H1 (cell line): ENCODE measurements around the gene CES3. TPM values are rescaled to one million over a fixed set of nuclear protein-coding genes. Genes with fewer than 3 reads are reported as not detected.

ENCODE experiments used
- ASH2L ChIP-seq: fragments of 200-600, 300-600 bp; sonication (generic); IDR thresholded peaks from one replicate; pipeline ENCODE4 v1.7.1; 2017; ENCODE audit warnings: low read length
- BACH1 ChIP-seq: IDR thresholded peaks from 2 replicates; pipeline ENCODE4 v1.6.1; 2012; ENCODE audit warnings: low read length, improper control_type of control experiment
- CHD2 ChIP-seq: IDR thresholded peaks from 2 replicates; pipeline ENCODE4 v1.6.1; 2012; ENCODE audit warnings: low read length, improper control_type of control experiment
- CREB1 ChIP-seq: IDR thresholded peaks from 2 replicates; pipeline ENCODE4 v1.6.1; 2012; ENCODE audit warnings: inconsistent platforms
- HDAC2 ChIP-seq, 2 experiments: fragments of 300-600 bp in 1 of 2; sonication (generic) in 1 of 2; IDR thresholded peaks; 2 replicates each; pipeline ENCODE4 v1.6.1; 2011 to 2012; ENCODE audit warnings: low read depth in 2 of 2, low read length in 2 of 2, mild to moderate bottlenecking in 2 of 2, moderate library complexity in 2 of 2, borderline replicate concordance in 1 of 2, inconsistent platforms in 1 of 2
- PHF8 ChIP-seq: fragments of 200-600 bp; sonication (generic); conservative IDR thresholded peaks from 2 replicates; pipeline ENCODE4 v1.7.1; 2012; ENCODE audit warnings: low read depth, mild to moderate bottlenecking, inconsistent platforms, low read length, moderate library complexity
- RBBP5 ChIP-seq: IDR thresholded peaks from 2 replicates; pipeline ENCODE4 v1.7.1; 2012; ENCODE audit warnings: low read depth, mild to moderate bottlenecking, inconsistent platforms, low read length, moderate library complexity, borderline replicate concordance
- SIN3A ChIP-seq, 2 experiments: IDR thresholded peaks in 1 of 2; conservative IDR thresholded peaks in 1 of 2; 2 replicates each; pipeline ENCODE4 v1.6.1; 2011 to 2012; ENCODE audit warnings: low read length in 2 of 2, improper control_type of control experiment in 1 of 2, low read depth in 1 of 2, mild to moderate bottlenecking in 1 of 2
- SP1 ChIP-seq: IDR thresholded peaks from 2 replicates; pipeline ENCODE4 v1.6.1; 2011; ENCODE audit warnings: low read depth, low read length
- SP4 ChIP-seq: IDR thresholded peaks from 2 replicates; pipeline ENCODE4 v1.6.1; 2012; ENCODE audit warnings: low read length, inconsistent platforms
- TAF1 ChIP-seq: IDR thresholded peaks from 2 replicates; pipeline ENCODE4 v1.6.1; 2011; ENCODE audit warnings: mild to moderate bottlenecking, low read depth, low read length
- TAF7 ChIP-seq: optimal IDR thresholded peaks from 2 replicates; pipeline ENCODE3; 2011; ENCODE audit warnings: low read depth, mild to moderate bottlenecking, inconsistent platforms, low read length, moderate library complexity, borderline replicate concordance
- polyA plus RNA-seq, 7 experiments: library from polyadenylated mRNA; depleted of rRNA in 3 of 7; stranded (reverse) in 5 of 7; unstranded in 2 of 7; fragments of >200 nt in 5 of 7; fragments of 200-250 nt in 2 of 7; gene quantifications; 1 replicate in 5 of 7; 2 replicates in 1 of 7; 4 replicates in 1 of 7; pipeline versions ENCODE4 v1.2.1 to v1.2.3, GENCODE V29; 2011 to 2013; ENCODE audit warnings: missing spikeins in 2 of 7, mixed read lengths in 2 of 7
- total RNA-seq: library from RNA; stranded (reverse); fragmentation: NEBNext Ultra II Directional; extraction: Animal tissue kit (Norgen Biotek cat#: 25700); gene quantifications from 2 replicates; pipeline ENCODE4 v1.2.1, GENCODE V29; 2021
- TF ChIP-seq, protein P1 (sequence below): IDR thresholded peaks from 2 replicates; pipeline ENCODE4 v1.6.1; 2012; ENCODE audit warnings: inconsistent platforms
- TF ChIP-seq, protein P2 (sequence below): IDR thresholded peaks from 2 replicates; pipeline ENCODE4 v1.6.1; 2012; ENCODE audit warnings: inconsistent platforms

The CES3 gene
- total and polyA plus RNA-seq, 2 of the 8 experiments (the other 6 are each of a cell fraction or from before 2014, with no cell fraction given): 1.6 to 2.2 TPM

GRCh38 chr16:66934138-66934838, 26.8 kb upstream of the CES3 start, which contains the start of gene CIAO2B (continued):
- TF ChIP-seq HDAC2 (IDR thresholded peaks at IDR 0.05; ENCODE audit: borderline replicate concordance in 1 of 2, low read depth in 2 of 2, low read length in 2 of 2) (0 out of 4 replicates have a peak, but pooled peaks of 1 of the 2 experiments have one; percentile 30), SP1 (0 out of 2 replicates have a peak, but pooled peaks have one; percentile 19), RBBP5 (peak; percentile 45; the same call in 1 of the 2 replicates), SIN3A (conservative IDR thresholded peaks at IDR 0.05 in 1 of 2, IDR thresholded peaks at IDR 0.05 in 1 of 2; ENCODE audit: low read depth in 1 of 2, low read length in 2 of 2) (peak in 1 of 2 experiments; percentile 79; a peak in 1 of 4 replicates), ASH2L (peak; percentile 82), TAF7 (no peak), TAF1 (peak; percentile 54; the same call in 1 of the 2 replicates), CHD2 (peak; percentile 56; the same call in 1 of the 2 replicates), PHF8 (peak; percentile 85), BACH1 (no peak), SP4 (0 out of 2 replicates have a peak, but pooled peaks have one; percentile 47), CREB1 (peak; percentile 57; the same call in 1 of the 2 replicates)
- TF ChIP-seq, protein P1, sequence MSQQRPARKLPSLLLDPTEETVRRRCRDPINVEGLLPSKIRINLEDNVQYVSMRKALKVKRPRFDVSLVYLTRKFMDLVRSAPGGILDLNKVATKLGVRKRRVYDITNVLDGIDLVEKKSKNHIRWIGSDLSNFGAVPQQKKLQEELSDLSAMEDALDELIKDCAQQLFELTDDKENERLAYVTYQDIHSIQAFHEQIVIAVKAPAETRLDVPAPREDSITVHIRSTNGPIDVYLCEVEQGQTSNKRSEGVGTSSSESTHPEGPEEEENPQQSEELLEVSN: peak; percentile 40; the same call in 1 of the 2 replicates
- TF ChIP-seq, protein P2, sequence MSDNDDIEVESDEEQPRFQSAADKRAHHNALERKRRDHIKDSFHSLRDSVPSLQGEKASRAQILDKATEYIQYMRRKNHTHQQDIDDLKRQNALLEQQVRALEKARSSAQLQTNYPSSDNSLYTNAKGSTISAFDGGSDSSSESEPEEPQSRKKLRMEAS: peak; percentile 78
- TF ChIP-seq, all 59 proteins: peak for 17
